Ascending aorta (tissue), 2 donors: Measurements from ENCODE around the gene CPXM2. TPM values are rescaled to one million over a fixed set of nuclear protein-coding genes. Genes with fewer than 3 reads are reported as not detected.
A peak's percentile ranks its signal among the peaks of the same experiment; 100 is the strongest.

Source experiments
- DNase-seq, 2 donors: peaks; one replicate each; pipeline ENCODE4 v3.0.0-alpha.2; 2019; ENCODE audit warnings: low spot score in 2 of 2
- H3K27ac ChIP-seq, 2 donors: fragments of 200-600 bp; sonication (generic); one replicate each; pipeline ENCODE4 v1.5.1; 2016 to 2017; ENCODE audit warnings: mild to moderate bottlenecking in 1 of 2
- H3K27me3 ChIP-seq: fragments of 200-600 bp; sonication (generic); one replicate; pipeline ENCODE4 v1.5.1; 2017
- H3K36me3 ChIP-seq, 2 donors: fragments of 200-600 bp; sonication (generic); one replicate each; pipeline ENCODE4 v1.5.1; 2016
- H3K4me1 ChIP-seq, 2 donors: fragments of 200-600 bp; sonication (generic); one replicate each; pipeline ENCODE4 v1.5.1; 2016 to 2017; ENCODE audit warnings: mild to moderate bottlenecking in 1 of 2
- H3K4me3 ChIP-seq, 2 donors: fragments of 200-600 bp; sonication (generic); one replicate each; pipeline ENCODE4 v1.5.1; 2016 to 2017; ENCODE audit warnings: mild to moderate bottlenecking in 1 of 2
- H3K9me3 ChIP-seq, 2 donors: fragments of 200-600 bp; sonication (generic); one replicate each; pipeline ENCODE4 v1.5.1; 2016
- intact Hi-C: fragments of 100-400 bp; cut with DNase I; formaldehyde crosslinking; loops from one replicate; pipeline ENCODE4 v1.15.1; 2023
- total RNA-seq: library from RNA; depleted of rRNA; stranded (reverse); fragments of >200 nt; gene quantifications from one replicate; pipeline ENCODE4 v1.1.0, GENCODE V29; 2016
- TF ChIP-seq, protein P1 (sequence below), 3 experiments: fragments of 200-600 bp in 2 of 3; fragments of 450-650 bp in 1 of 3; sonication (generic) in 2 of 3; IDR thresholded peaks; one replicate each; pipeline ENCODE4 v1.5.1; 2016 to 2019; ENCODE audit warnings: antibody characterized with exemption in 3 of 3, mild to moderate bottlenecking in 1 of 3, moderate library complexity in 1 of 3

The CPXM2 gene
- total RNA-seq, 1 donor from 2014 or later, result 125 TPM

DNA sequence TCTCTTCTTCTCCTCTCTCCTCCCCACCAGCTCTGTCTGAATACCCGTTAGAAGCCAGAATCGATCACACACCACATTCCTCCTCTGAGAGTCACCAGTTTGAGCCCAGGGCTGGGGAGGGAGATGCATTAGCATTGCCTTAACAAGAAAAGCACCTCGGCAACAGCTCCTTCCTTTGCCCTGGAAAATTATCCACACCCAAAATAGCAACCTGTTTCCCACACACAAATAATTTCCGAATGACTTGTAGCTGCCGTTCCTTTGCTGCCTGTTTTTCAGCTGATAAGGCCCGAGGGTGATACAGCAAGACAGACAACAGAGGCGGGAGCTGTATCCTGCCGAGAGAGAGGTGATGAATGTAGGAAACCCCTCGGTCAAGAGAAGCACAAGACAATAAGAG, 91.3 kb downstream of the CPXM2 start:
- Histone ChIP-seq H3K4me3 (peak overlapping the region in 1 of 2 donors; percentile 16), H3K27me3 (no peaks in the 10 kb centered on the region), H3K27ac (peak overlapping the region; percentile 79 to 89), H3K36me3 (peaks cover 19 to 25% of the 10 kb centered on the region in 2 donors), H3K9me3 (no peaks in the 10 kb centered on the region), H3K4me1 (peaks cover 0 to 21% of the 10 kb centered on the region in 2 donors)
- DNase-seq, result peak in 1 of 2 donors; percentile 76
- intact Hi-C loops, result loop anchor here (2.0 to 5.0 kb wide), 2 partner anchors 52 to 91 kb away; partner anchors contain the start of gene CPXM2
- TF ChIP-seq, protein P1, sequence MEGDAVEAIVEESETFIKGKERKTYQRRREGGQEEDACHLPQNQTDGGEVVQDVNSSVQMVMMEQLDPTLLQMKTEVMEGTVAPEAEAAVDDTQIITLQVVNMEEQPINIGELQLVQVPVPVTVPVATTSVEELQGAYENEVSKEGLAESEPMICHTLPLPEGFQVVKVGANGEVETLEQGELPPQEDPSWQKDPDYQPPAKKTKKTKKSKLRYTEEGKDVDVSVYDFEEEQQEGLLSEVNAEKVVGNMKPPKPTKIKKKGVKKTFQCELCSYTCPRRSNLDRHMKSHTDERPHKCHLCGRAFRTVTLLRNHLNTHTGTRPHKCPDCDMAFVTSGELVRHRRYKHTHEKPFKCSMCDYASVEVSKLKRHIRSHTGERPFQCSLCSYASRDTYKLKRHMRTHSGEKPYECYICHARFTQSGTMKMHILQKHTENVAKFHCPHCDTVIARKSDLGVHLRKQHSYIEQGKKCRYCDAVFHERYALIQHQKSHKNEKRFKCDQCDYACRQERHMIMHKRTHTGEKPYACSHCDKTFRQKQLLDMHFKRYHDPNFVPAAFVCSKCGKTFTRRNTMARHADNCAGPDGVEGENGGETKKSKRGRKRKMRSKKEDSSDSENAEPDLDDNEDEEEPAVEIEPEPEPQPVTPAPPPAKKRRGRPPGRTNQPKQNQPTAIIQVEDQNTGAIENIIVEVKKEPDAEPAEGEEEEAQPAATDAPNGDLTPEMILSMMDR (IDR thresholded peaks at IDR 0.05), result no peak

DNA sequence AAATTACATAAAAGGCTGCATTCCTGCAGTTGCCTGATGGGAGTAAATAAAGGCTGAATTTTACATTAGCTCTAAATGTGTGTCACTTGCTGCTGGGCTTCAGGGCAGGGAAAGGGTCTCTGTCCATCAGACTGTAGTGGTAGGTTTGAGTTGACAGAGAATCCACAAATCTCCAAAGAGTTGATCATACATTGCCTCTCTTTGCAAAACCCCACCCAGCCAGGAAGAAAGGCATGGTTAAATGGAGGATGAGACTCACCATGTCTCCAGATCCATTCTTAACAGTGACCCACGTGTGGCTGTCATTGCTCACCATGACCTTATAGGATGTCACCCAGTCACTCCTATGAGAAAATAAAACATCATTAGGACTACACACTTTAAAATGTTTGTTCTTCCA, 92.8 kb downstream of the CPXM2 start:
- Histone ChIP-seq H3K4me1 (peaks cover 0 to 21% of the 10 kb centered on the region in 2 donors), H3K4me3 (no peak overlapping the region), H3K27me3 (no peaks in the 10 kb centered on the region), H3K36me3 (peaks cover 19 to 33% of the 10 kb centered on the region in 2 donors), H3K9me3 (no peaks in the 10 kb centered on the region), H3K27ac (peak overlapping the region; percentile 79 to 89)
- intact Hi-C loops, result no loop called here
- TF ChIP-seq, protein P1 (IDR thresholded peaks at IDR 0.05), result no peak
- peak in 1 of 2 donors; percentile 42 for DNase-seq

DNA sequence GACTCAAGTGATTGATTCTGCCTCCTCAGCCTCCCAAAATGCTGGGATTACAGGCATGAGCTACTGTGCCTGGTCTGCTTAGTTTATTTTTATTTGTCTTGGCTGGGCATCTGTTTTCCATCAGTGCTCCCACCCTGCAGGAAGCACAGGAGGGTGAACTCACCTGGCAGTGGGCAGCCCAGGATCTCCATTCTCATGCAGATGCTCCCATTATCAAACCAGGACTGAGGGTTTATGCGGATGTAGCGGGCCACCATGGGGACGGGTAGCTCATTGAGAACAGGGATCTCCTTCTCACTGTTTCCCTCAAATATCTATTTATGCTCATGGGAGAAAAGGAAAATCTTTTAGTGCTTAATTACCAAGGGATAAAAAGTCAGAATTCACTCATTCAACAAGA, 93.8 kb downstream of the CPXM2 start:
- Histone ChIP-seq H3K27me3 (no peaks in the 10 kb centered on the region), H3K36me3 (peaks cover 22 to 38% of the 10 kb centered on the region in 2 donors), H3K4me3 (no peak overlapping the region), H3K4me1 (peaks cover 0 to 21% of the 10 kb centered on the region in 2 donors), H3K9me3 (no peaks in the 10 kb centered on the region), H3K27ac (no peak overlapping the region)
- TF ChIP-seq, protein P1 (IDR thresholded peaks at IDR 0.05), result no peak
- DNase-seq, result peak in 1 of 2 donors; percentile 22
- intact Hi-C loops, result no loop called here

DNA sequence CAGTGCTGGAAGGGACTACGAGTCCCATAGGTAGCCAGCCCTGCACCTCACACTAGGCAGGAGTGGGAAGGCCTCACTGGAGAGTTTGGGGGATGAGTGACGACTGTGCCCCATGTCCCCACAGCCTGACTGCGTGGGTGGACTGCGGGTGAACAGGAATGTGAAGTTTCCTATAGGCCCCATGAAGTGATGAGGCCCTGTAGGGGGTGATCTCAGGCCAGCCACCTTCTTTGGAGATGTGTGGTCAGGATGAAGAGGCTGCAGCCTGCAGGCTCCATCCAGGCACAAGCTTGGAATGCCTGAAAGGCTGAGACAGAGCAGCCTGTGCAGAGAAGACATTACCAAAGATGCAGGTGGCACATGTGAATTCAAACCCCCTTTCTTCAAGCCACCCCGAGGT, 94.9 kb downstream of the CPXM2 start:
- intact Hi-C loops, result no loop called here
- no peak overlapping the region for H3K27ac ChIP-seq
- DNase-seq, result peak in 1 of 2 donors; percentile 25

DNA sequence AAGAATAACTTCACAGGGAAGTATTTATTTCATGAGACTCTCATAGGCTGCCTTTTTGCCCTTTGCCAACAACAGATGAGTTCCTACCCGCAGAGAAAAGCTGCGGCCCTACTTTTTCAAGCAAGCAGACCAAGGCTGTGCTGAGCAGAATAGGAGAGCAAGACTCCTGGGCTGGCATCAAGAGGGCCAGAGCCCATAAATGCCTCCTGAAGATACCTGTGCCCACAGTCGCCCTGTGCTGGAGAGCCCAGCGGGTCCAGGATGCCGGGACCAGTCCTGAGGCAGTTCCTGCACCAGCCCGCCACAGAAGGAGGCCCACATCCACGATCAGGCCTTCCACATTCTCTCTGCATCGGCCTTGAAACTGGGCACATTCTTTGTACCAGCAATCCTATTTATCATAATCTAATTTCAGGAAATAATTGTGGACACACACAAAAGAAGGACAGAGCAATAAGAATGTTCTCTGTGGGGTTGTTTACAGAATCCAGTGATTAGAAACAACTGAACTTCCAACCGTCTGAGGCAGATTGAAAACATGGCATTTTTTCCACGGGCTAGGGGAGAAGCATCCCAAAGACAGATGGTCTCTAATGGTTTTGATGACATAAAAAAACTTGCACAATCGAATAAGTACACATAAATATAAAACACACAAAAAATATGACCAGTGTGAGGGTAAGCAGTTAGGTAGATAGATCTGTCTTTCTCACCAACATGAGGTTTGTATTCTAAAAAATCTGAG, 95.6 kb downstream of the CPXM2 start:
- TF ChIP-seq, protein P1 (IDR thresholded peaks at IDR 0.05), result no peak
- peak in 1 of 2 donors; percentile 35 for DNase-seq
- Histone ChIP-seq H3K9me3 (no peaks in the 10 kb centered on the region), H3K4me1 (peaks cover 0 to 17% of the 10 kb centered on the region in 2 donors), H3K36me3 (peaks cover 31 to 50% of the 10 kb centered on the region in 2 donors), H3K4me3 (no peak overlapping the region), H3K27me3 (no peaks in the 10 kb centered on the region), H3K27ac (no peak overlapping the region)
- intact Hi-C loops, result no loop called here

More for the DNA sequence above, 94.9 kb downstream of the CPXM2 start:
- no peaks in the 10 kb centered on the region for H3K27me3 ChIP-seq
- H3K4me1 ChIP-seq, result peaks cover 0 to 21% of the 10 kb centered on the region in 2 donors
- no peaks in the 10 kb centered on the region for H3K9me3 ChIP-seq
- TF ChIP-seq, protein P1 (IDR thresholded peaks at IDR 0.05), result no peak
- H3K36me3 ChIP-seq, result peaks cover 24 to 44% of the 10 kb centered on the region in 2 donors
- H3K4me3 ChIP-seq, result no peak overlapping the region
